GM06990 (cell line): Measurements from ENCODE around the gene ZNF236.
A peak's percentile ranks its signal among the peaks of the same experiment; 100 is the strongest.

Experiments
- DNase-seq: peaks from one replicate; pipeline ENCODE4 v3.0.0-alpha.2; 2011; ENCODE audit not compliant: insufficient read length; ENCODE audit errors: extremely low read depth
- H3K27me3 ChIP-seq: replicated peaks from 2 replicates; pipeline ENCODE4 v1.6.0; 2011; ENCODE audit warnings: low read length; ENCODE audit not compliant: control insufficient read depth, insufficient read depth
- H3K36me3 ChIP-seq: 2 replicates; pipeline ENCODE4 v1.5.1; 2011; ENCODE audit warnings: low read length; ENCODE audit not compliant: control insufficient read depth, insufficient read depth
- H3K4me3 ChIP-seq: replicated peaks from 2 replicates; pipeline ENCODE4 v1.5.1; 2011; ENCODE audit warnings: low read depth, mild to moderate bottlenecking, control low read depth, low read length
- TF ChIP-seq, protein P1 (sequence below): IDR thresholded peaks from 2 replicates; pipeline ENCODE4 v1.5.1; 2011; ENCODE audit warnings: low read length, control low read depth, mild to moderate bottlenecking, inconsistent platforms; ENCODE audit not compliant: insufficient read depth, poor library complexity, severe bottlenecking

Gene ZNF236

DNA sequence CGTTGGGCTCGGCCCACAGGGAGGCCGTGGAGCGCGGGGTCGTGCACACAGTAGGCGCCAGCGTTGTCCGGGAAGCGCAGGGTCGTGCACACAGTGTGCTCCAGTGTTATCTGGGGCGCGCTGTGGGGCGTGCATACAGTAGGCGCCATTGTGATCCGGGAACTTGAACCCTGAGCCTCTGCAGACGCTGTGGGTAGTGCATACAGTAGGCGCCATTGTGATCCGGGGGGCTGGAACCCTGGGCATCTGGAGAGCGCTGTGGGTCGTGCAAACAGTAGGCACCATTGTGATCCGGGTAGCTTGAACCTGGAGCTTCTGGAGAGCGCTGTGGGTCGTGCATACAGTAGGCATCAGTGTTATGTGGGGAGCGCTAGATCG lies 793 bp downstream of the ZNF236 start:
- TF ChIP-seq, protein P1, sequence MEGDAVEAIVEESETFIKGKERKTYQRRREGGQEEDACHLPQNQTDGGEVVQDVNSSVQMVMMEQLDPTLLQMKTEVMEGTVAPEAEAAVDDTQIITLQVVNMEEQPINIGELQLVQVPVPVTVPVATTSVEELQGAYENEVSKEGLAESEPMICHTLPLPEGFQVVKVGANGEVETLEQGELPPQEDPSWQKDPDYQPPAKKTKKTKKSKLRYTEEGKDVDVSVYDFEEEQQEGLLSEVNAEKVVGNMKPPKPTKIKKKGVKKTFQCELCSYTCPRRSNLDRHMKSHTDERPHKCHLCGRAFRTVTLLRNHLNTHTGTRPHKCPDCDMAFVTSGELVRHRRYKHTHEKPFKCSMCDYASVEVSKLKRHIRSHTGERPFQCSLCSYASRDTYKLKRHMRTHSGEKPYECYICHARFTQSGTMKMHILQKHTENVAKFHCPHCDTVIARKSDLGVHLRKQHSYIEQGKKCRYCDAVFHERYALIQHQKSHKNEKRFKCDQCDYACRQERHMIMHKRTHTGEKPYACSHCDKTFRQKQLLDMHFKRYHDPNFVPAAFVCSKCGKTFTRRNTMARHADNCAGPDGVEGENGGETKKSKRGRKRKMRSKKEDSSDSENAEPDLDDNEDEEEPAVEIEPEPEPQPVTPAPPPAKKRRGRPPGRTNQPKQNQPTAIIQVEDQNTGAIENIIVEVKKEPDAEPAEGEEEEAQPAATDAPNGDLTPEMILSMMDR = no peak
- DNase-seq = no peak
- Histone ChIP-seq H3K36me3 (no peaks in the 10 kb centered on the region), H3K4me3 (peak overlapping the region; percentile 77), H3K27me3 (no peaks in the 10 kb centered on the region)

DNA sequence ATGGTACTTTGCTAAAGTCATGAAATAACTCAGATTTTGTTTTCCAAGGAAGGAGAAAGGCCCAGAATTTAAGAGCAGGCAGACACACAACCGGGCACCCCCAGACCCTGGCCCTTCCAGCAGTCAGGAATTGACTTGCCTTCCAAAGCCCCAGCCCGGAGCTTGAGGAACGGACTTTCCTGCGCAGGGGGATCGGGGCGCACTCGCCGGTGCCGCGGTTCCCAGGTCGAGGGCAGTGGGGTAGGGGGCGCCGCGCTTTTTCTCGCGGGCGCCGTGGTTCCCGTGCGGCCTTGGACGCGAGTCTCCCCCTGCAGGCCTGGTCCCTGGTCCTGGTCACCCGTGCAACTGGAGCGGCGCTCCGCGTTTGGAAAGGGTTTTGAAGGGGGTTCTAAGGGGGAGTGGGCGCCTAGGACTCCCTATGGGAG lies 1.2 kb downstream of the ZNF236 start:
- DNase-seq = peak; percentile 70
- Histone ChIP-seq H3K36me3 (no peaks in the 10 kb centered on the region), H3K4me3 (peak overlapping the region; percentile 77), H3K27me3 (no peaks in the 10 kb centered on the region)
- TF ChIP-seq, protein P1 = peak; percentile 58

DNA sequence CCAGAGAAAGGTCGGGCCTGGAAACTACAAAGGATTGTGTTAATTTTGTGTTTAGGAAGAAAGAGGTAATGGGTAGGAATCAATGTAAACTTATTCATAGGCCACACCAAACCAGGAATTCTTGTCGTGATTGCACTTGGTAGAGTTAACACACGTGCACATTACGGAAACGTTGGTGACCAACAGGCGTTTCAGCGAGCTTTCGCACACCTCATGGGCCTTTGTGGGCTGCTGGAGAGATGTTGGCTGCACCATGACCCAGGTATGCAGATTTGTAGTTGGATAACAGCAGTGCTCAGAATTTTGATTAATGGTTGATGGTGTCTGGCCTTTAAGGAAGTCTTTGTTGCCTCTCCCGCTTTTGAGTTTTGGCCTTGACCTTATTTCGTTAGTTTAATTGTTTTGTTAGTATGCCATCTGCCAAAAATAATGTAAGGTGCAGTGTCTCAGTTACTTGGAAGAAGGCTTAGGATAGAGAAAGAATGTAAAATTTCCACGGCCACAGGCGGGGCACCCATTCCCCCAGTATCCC lies 1.9 kb downstream of the ZNF236 start:
- TF ChIP-seq, protein P1 = no peak
- H3K4me3 ChIP-seq = peak overlapping the region; percentile 77
- no peaks in the 10 kb centered on the region for H3K36me3 ChIP-seq
- no peaks in the 10 kb centered on the region for H3K27me3 ChIP-seq
- DNase-seq = no peak

DNA sequence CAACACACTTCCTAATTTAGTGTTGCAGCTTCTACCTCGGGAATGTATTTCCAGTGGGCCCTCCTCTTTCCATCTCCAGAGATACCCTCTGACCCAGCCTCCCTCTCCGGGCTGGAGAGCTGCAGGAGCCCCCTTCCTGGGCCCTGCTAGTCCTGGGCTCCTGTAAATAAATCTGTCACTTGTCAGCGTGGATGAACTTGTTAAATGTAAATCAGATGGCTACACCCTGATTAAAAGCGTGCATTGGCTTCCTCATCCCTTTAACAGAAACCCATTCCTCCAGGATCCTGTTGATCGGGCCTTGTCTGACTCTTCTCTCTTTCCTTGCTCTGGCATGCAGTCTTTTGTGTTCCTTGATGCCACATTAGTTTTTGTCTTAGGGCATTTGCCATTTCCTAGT lies 2.4 kb downstream of the ZNF236 start:
- H3K4me3 ChIP-seq = no peak overlapping the region
- no peaks in the 10 kb centered on the region for H3K27me3 ChIP-seq
- TF ChIP-seq, protein P1 = no peak
- DNase-seq = no peak
- H3K36me3 ChIP-seq = no peaks in the 10 kb centered on the region

DNA sequence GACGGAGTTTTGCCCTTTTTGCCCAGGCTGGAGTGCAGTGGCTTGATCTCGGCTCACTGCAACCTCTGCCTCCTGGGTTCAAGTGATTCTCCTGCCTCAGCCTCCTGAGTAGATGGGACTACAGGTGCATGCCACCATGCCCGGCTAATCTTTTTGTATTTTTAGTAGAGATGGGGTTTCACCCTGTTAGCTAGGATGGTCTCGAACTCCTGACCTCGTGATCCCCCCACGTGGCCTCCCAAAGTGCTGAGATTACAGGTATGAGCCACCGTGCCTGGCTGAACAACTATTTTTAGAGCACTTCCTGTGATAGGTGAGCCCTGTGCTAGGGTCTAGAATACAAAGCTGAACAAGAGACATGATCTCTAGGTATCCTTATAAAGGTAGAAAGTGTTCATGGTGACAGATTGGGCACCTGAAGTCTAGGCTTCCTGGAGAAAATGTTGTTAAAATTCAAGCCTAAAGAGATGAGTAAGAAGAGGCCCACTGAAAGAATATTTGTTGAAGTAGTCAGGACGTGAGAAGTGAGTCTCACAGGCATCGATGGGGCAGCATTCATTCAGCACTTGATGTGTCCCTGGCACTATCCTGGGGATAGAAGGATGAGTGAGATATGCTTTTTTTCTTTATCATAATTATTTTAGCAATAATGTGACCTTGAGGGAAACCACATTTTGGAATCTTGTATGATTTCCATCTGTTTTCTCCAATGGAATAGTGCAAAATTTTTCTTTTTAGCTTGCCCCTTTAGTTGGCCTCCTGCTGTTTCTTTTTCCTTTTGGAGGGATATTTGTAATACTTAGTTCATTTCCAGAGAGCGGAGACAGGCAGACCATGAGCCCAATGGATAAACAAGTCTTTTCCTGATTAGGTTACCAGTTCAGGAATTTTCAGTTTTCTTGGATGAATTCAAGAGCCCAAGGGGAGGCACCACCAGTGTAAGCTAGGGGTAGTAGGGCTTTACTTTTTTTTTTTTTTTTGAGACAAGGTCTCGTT lies 5.1 kb downstream of the ZNF236 start:
- no peak for DNase-seq
- Histone ChIP-seq H3K27me3 (no peaks in the 10 kb centered on the region), H3K36me3 (no peaks in the 10 kb centered on the region), H3K4me3 (no peak overlapping the region)
- TF ChIP-seq, protein P1 = no peak
